ENCODE measurements around the gene PIK3R1.

DNA sequence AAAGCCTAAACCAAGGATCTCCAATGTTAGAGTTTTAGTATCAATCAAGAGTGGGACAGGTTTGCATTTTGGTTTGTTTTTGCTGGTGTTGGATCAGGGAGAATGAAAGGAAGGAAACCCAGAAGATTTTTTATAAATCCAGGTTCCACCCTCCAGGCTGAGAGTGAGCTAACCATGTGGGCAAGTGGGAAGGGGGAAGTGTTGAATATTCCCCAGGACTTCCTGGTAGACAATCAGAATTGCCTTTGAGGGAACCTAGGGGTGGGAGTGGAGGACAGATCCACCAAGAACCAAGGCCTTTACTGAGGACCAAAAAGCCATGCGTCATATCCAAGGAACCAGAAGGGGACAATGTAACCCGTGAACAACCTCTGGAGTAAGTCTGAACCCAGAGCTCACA is 33.5 kb upstream of the PIK3R1 start:
- TF ChIP-seq CTCF (IDR thresholded peaks at IDR 0.05) (no peak), POLR2A (IDR thresholded peaks at IDR 0.05; ENCODE audit: low read depth) (no peak), POLR2AphosphoS5 (IDR thresholded peaks at IDR 0.05) (no peak), EP300 (IDR thresholded peaks at IDR 0.05) (no peak)
